GM18519 (cell line): ENCODE measurements around the gene CEP131.

ENCODE experiments used
- ATAC-seq: cut with Tn5 transposase; IDR thresholded peaks from one replicate; pipeline ENCODE4 v1.9.1; 2021; ENCODE audit warnings: mild to moderate bottlenecking, moderate library complexity; ENCODE audit not compliant: unreplicated experiment, low FRiP score

The CEP131 gene

DNA sequence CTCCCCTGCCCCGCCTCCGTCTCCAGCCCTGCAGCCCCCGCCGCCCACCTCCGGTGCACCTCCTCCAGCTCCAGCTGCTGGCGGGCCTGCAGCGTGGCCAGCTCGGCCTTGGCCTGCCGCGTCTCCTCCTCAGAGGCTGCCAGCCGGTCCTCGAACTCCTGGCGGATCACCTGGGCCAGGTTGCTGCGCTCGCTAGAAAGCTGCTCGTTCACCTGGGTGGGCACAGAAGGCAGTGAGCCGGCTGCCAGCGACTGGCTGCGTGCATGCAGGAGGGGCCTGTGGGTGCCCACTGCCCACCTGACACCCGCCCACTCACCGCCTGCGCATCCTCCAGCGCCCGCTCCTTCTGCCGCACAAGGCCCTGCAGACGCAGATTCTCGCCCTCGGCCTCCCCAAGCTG, 32.2 kb downstream of the CEP131 start:
- ATAC-seq = no peak

DNA sequence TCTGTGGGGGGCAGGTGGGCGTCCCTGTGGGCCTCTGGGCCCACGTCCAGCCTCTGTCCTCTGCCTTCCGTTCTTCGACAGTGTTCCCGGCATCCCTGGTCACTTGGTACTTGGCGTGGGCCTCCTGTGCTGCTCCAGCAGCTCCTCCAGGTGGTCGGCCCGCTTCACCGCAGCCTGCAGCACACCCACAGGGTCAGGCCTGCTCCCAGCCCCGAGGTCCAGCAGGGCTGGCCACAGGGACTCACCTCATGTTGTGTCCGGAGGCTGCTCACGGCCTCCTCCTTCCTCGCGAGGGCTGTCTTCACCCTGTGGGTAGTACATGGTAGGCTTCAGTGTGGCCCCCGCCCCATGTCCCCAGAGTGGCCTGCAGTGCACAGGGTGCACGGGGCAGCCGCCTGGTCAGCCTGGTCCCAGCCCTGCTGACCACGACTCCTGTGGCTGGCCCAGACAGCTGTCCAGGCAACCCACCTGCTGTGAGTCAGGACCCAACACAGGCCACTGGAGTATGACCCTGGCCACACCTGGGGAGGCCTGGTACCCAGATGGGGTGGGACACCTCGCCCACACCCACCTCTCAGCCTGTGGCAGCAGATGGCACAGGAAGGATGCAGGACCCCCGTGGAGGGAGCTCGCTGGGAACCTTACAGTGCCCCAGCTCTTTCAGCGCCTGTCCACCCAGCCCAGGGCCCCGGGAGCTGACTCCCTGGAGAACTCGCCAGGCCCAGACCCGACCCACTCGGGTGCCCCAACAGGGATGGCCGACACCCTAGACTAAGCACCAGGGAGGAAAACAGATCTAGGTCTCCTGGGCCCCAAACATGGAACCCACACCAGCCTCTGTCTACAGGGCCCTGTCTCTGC, 32.9 kb downstream of the CEP131 start:
- ATAC-seq = no peak

DNA sequence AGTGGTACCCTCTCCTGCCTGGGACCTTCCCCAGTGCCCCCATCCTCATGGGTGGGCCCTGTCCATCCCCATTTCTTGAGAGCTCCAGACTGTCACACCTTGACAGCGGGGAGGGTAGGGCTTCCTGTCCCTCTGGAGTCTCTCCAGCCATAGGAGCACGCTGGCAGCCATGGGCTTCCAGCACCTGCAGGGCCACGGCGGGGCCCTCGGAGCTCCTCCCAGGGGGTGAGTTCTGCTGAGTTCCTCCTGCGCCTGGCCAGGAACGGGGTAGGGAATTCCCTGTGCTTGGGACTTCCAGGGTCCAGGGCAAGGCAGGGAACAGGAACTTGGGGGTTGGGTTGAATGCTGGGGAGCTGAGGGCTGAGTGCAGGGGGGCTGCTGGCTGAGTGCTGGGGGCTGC, 33.7 kb downstream of the CEP131 start:
- no peak for ATAC-seq

- no peak for ATAC-seq
Observed at GRCh38 chr17:81188491-81188840, 34.3 kb downstream of the CEP131 start.

GRCh38 chr17:81187586-81188490, 34.9 kb downstream of the CEP131 start:
- ATAC-seq = no peak

- ATAC-seq = no peak
Observed at GRCh38 chr17:81187120-81187519, 35.6 kb downstream of the CEP131 start.

GRCh38 chr17:81186203-81186602, 36.6 kb downstream of the CEP131 start:
- ATAC-seq = no peak

GRCh38 chr17:81184555-81184954, 38.2 kb downstream of the CEP131 start:
- no peak for ATAC-seq

DNA sequence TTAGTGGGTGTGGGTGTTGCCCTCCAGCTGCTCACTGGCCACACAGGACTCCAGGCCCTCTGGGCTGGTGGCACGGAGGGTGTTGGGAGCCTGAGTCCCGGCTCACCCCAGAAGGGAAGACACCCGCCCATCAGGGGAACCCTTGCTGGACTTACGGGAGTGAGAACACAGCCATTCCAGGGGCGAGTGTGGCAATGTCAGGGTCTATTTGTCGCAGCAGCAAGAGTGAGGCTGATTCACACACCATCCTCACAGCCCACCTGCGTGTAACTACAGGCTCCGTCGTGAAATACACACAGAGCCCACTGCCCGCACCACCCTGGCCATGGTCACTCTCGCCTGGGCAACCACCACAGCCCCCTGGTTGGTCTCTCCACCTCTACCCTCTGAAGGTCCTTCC, 39.0 kb downstream of the CEP131 start:
- no peak for ATAC-seq

DNA sequence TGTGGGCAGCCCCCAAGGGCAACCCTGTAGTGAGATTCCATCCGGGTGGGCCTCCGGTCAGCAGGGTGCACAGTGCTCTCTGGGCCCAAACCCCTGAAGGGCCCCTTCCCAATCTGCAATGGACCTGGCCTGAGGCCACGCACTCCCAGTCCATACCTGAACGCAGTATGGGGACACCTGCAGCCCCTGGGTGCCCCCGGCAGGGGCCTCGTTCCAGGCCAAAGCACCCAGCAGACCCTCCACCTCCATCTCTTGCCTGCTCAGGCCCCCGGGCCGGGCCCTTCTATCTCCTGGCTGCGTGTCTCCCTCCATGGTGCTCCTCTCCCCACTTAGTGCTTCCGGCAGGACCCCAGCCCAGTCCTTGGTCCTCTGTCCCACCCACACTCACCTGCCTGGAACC, 39.4 kb downstream of the CEP131 start:
- ATAC-seq = no peak

GRCh38 chr17:81182596-81182995, 40.2 kb downstream of the CEP131 start:
- no peak for ATAC-seq

DNA sequence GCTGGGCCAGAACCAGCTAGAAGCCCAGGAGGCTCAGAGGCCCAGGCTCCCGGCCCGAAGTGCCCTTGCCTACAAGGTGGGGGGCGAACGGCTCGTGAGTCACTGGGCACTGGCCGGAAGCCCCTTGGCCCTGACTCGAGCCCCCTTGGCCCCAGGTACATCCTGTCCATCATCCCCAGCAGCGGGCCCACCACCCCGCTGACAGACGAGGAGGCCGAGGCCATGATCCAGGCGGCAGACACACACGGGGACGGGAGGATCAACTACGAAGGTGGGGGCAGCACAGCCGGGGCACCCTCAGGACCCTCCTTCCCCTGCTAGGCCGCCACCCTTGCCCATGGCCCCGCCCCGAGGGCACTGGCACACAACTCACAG, 41.0 kb downstream of the CEP131 start:
- ATAC-seq = no peak

GRCh38 chr17:81180836-81181810, 41.6 kb downstream of the CEP131 start:
- no peak for ATAC-seq

DNA sequence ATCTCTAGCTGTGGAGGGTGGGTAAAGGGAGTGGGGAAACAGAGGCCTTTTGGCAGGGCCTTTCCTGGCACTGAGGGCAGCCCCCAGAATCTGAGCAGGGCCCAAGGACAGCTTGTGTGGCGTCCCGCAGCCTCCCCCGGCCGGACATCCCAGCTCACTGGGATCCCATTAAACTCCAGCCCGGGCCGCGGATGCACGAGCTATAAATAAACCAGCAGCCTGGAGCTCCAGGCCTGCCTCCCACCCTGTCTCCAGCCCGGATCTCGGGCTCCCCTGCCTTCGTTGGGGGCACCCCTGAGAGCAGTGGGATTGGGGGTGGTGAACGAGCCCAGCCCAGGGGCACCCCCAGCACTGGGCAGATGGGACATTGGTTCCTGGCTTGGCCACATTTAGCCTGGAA, 42.9 kb downstream of the CEP131 start:
- ATAC-seq = no peak

DNA sequence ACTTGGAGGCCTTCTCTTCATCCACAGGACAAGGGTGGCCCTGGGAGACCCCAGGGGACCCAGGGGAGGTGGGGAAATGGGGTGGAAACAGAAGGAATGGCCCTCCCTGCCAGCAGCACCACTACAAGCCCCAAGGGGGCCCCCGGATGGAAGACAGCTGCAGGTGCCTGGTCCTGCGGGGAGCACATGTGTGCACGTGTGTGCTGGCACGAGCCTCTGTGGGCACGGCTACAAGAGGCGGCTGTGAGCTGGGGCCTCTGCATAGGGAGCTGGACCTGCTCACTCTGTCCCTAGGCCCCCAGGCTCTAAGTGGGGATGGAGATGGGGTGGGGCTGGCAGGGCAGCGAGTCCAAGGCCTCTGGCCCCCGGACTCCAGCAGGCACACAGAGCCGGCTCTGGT, 43.5 kb downstream of the CEP131 start:
- no peak for ATAC-seq

- ATAC-seq = no peak
Observed at GRCh38 chr17:81178136-81179091, 44.4 kb downstream of the CEP131 start.

- no peak for ATAC-seq
Observed at GRCh38 chr17:81176666-81177065, 46.1 kb downstream of the CEP131 start.

- no peak for ATAC-seq
Observed at GRCh38 chr17:81173762-81174155, 49.0 kb downstream of the CEP131 start.

GRCh38 chr17:81173052-81173761, 49.6 kb downstream of the CEP131 start:
- ATAC-seq = no peak
